Neural progenitor cell (in vitro differentiated cells): Measurements from ENCODE around the gene TSPAN32. TPM values are rescaled to one million over a fixed set of nuclear protein-coding genes. Genes with fewer than 3 reads are reported as not detected.

ENCODE experiments used
- DNase-seq: peaks from one replicate; pipeline ENCODE4 v3.0.0-alpha.2; 2016; ENCODE audit warnings: low spot score
- H2AFZ ChIP-seq: fragments of 200-600 bp; sonication (generic); replicated peaks from 2 replicates; pipeline ENCODE4 v1.6.1; 2016; ENCODE audit warnings: antibody characterized with exemption
- H3F3A ChIP-seq: fragments of 200-600 bp; sonication (generic); 2 replicates; pipeline ENCODE4 v1.6.1; 2016; ENCODE audit warnings: antibody characterized with exemption, low read depth
- H3K27ac ChIP-seq: fragments of 200-600 bp; sonication (generic); 2 replicates; pipeline ENCODE4 v1.5.1; 2016; ENCODE audit warnings: mild to moderate bottlenecking
- H3K27me3 ChIP-seq: fragments of 200-600 bp; sonication (generic); 2 replicates; pipeline ENCODE4 v1.6.1; 2016; ENCODE audit warnings: mild to moderate bottlenecking, moderate library complexity
- H3K36me3 ChIP-seq: fragments of 200-600 bp; sonication (generic); 2 replicates; pipeline ENCODE4 v1.5.1; 2016
- H3K4me1 ChIP-seq: fragments of 200-600 bp; sonication (generic); 2 replicates; pipeline ENCODE4 v1.6.1; 2016; ENCODE audit warnings: mixed run types
- H3K4me2 ChIP-seq: fragments of 200-600 bp; sonication (generic); 2 replicates; pipeline ENCODE4 v1.6.1; 2016
- H3K4me3 ChIP-seq: fragments of 200-600 bp; sonication (generic); 2 replicates; pipeline ENCODE4 v1.5.1; 2016
- H3K79me2 ChIP-seq: fragments of 200-600 bp; sonication (generic); 2 replicates; pipeline ENCODE4 v1.6.1; 2016; ENCODE audit warnings: low read depth
- H3K9ac ChIP-seq: fragments of 200-600 bp; sonication (generic); 2 replicates; pipeline ENCODE4 v1.6.1; 2016
- H3K9me3 ChIP-seq: fragments of 200-600 bp; sonication (generic); 2 replicates; pipeline ENCODE4 v1.5.1; 2016; ENCODE audit warnings: low read depth
- H4K20me1 ChIP-seq: fragments of 200-600 bp; sonication (generic); 2 replicates; pipeline ENCODE4 v1.6.1; 2016; ENCODE audit warnings: low read depth
- H3K27ac Mint-ChIP-seq: 3 replicates; pipeline ENCODE4 v1.8.0; 2021; ENCODE audit warnings: mixed read lengths
- H3K27me3 Mint-ChIP-seq: 2 replicates; pipeline ENCODE4 v1.8.0; 2022; ENCODE audit warnings: low read depth, mild to moderate bottlenecking, inconsistent platforms, moderate library complexity, mixed read lengths; ENCODE audit not compliant: insufficient read depth
- H3K36me3 Mint-ChIP-seq: 3 replicates; pipeline ENCODE4 v1.8.0; 2021; ENCODE audit warnings: mixed read lengths
- H3K4me1 Mint-ChIP-seq: 3 replicates; pipeline ENCODE4 v1.8.0; 2021; ENCODE audit warnings: mixed read lengths
- H3K4me3 Mint-ChIP-seq: 3 replicates; pipeline ENCODE4 v1.8.0; 2021; ENCODE audit warnings: mild to moderate bottlenecking, moderate library complexity, mixed read lengths
- H3K9me3 Mint-ChIP-seq: 3 replicates; pipeline ENCODE4 v1.8.0; 2020; ENCODE audit warnings: mixed read lengths
- CTCF ChIP-seq: fragments of 200-600 bp; sonication (generic); IDR thresholded peaks from 2 replicates; pipeline ENCODE4 v1.5.1; 2017; ENCODE audit warnings: antibody characterized with exemption, mild to moderate bottlenecking
- EZH2 ChIP-seq: fragments of 200-600 bp; sonication (generic); IDR thresholded peaks from 2 replicates; pipeline ENCODE4 v1.6.1; 2017; ENCODE audit warnings: antibody characterized with exemption, mild to moderate bottlenecking, moderate library complexity
- EZH2phosphoT487 ChIP-seq: fragments of 200-600 bp; sonication (generic); IDR thresholded peaks from 2 replicates; pipeline ENCODE4 v1.6.1; 2017; ENCODE audit warnings: antibody characterized with exemption
- total RNA-seq: library from RNA; depleted of rRNA; stranded (reverse); fragments of >200 nt; gene quantifications from 2 replicates; pipeline ENCODE4 v1.2.3, GENCODE V29; 2015; ENCODE audit warnings: low replicate concordance

TSPAN32 gene
- total RNA-seq, 1 donor from 2014 or later, result not detected

- H3K4me1 ChIP-seq, result peaks cover 9% of the 10 kb centered on the region
- no peak overlapping the region for H3K27ac ChIP-seq
- no peak overlapping the region for H2AFZ ChIP-seq
- H3K36me3 Mint-ChIP-seq, result no peaks in the 10 kb centered on the region
- TF ChIP-seq EZH2 (no peak), EZH2phosphoT487 (no peak)
- no peaks in the 10 kb centered on the region for H4K20me1 ChIP-seq
- no peaks in the 10 kb centered on the region for H3F3A ChIP-seq
- H3K9me3 ChIP-seq, result no peaks in the 10 kb centered on the region
- no peak overlapping the region for H3K4me3 ChIP-seq
- no peaks in the 10 kb centered on the region for H3K79me2 ChIP-seq
- DNase-seq, result no peak
- H3K9me3 Mint-ChIP-seq, result no peaks in the 10 kb centered on the region
- peak overlapping the region; percentile 79 for H3K27ac Mint-ChIP-seq
- H3K9ac ChIP-seq, result no peak overlapping the region
- H3K27me3 ChIP-seq, result peaks cover 32% of the 10 kb centered on the region
- H3K4me1 Mint-ChIP-seq, result peaks cover 5% of the 10 kb centered on the region
- H3K4me2 ChIP-seq, result no peak overlapping the region
- H3K4me3 Mint-ChIP-seq, result peak overlapping the region; percentile 57
- H3K27me3 Mint-ChIP-seq, result peaks cover 16% of the 10 kb centered on the region
- H3K36me3 ChIP-seq, result no peaks in the 10 kb centered on the region
Measured at GRCh38 chr11:2262301-2263070, 39.3 kb upstream of the TSPAN32 start.

- TF ChIP-seq EZH2phosphoT487 (no peak), EZH2 (no peak), CTCF (no peak)
- H3K4me1 ChIP-seq, result peaks cover 9% of the 10 kb centered on the region
- H3K9me3 ChIP-seq, result no peaks in the 10 kb centered on the region
Measured at GRCh38 chr11:2263071-2263565, 38.7 kb upstream of the TSPAN32 start.

GRCh38 chr11:2263724-2264360, 38.0 kb upstream of the TSPAN32 start:
- Mint-ChIP-seq H3K36me3 (no peaks in the 10 kb centered on the region), H3K27me3 (peaks cover 26% of the 10 kb centered on the region), H3K27ac (peak overlapping the region; percentile 46), H3K4me1 (peaks cover 9% of the 10 kb centered on the region), H3K4me3 (no peak overlapping the region), H3K9me3 (no peaks in the 10 kb centered on the region)
- Histone ChIP-seq H3K27ac (no peak overlapping the region), H2AFZ (no peak overlapping the region), H3K4me1 (peaks cover 13% of the 10 kb centered on the region), H4K20me1 (no peaks in the 10 kb centered on the region), H3K4me2 (no peak overlapping the region), H3K4me3 (no peak overlapping the region), H3K79me2 (no peaks in the 10 kb centered on the region), H3K9me3 (no peaks in the 10 kb centered on the region), H3F3A (no peaks in the 10 kb centered on the region), H3K9ac (no peak overlapping the region), H3K27me3 (peaks cover 45% of the 10 kb centered on the region), H3K36me3 (no peaks in the 10 kb centered on the region)
- TF ChIP-seq EZH2phosphoT487, result no peak
- no peak for TF ChIP-seq EZH2
- TF ChIP-seq CTCF, result no peak
- DNase-seq, result no peak

More at GRCh38 chr11:2263071-2263565, 38.7 kb upstream of the TSPAN32 start:
- no peaks in the 10 kb centered on the region for H3K36me3 Mint-ChIP-seq
- no peak overlapping the region for H3K4me3 Mint-ChIP-seq
- Histone ChIP-seq H3K27me3 (peaks cover 38% of the 10 kb centered on the region), H3K27ac (no peak overlapping the region), H3K79me2 (no peaks in the 10 kb centered on the region), H3K4me3 (no peak overlapping the region), H3F3A (no peaks in the 10 kb centered on the region), H3K36me3 (no peaks in the 10 kb centered on the region), H3K9ac (no peak overlapping the region), H4K20me1 (no peaks in the 10 kb centered on the region), H2AFZ (no peak overlapping the region), H3K4me2 (no peak overlapping the region)
- no peak for DNase-seq
- no peak overlapping the region for H3K27ac Mint-ChIP-seq
- H3K27me3 Mint-ChIP-seq, result peaks cover 22% of the 10 kb centered on the region
- H3K9me3 Mint-ChIP-seq, result no peaks in the 10 kb centered on the region
- peaks cover 5% of the 10 kb centered on the region for H3K4me1 Mint-ChIP-seq
